ENCODE measurements around the gene CNOT8.

DNA sequence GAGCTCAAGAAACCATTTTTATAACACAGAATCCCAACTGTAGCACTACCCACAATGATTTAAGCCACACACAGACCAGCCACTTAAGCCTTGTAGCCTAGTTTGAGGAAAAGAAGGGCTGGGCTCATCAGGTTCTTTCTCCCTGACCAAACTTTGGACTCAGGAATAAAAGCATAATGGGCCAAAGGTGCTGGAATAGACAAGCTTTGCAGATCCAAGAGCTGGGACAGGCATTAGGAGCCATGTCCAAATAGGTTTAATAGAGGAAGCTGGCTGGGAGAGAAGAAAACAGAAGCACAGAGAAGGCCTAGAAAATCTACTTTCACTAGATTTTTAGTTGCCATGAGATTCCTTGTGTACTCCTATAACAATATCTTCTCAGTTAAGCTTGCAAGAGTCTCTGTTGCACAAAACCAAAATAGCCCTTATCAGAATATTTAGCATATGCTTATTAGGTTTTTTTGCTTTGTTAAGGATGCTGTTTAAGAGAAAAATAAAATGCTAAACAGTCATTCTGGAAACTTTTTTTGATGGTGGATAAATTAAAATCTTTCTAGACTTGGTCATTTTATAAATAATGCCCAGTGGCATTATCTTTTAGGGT is 38.2 kb downstream of the CNOT8 start:
- TF ChIP-seq, protein P1, sequence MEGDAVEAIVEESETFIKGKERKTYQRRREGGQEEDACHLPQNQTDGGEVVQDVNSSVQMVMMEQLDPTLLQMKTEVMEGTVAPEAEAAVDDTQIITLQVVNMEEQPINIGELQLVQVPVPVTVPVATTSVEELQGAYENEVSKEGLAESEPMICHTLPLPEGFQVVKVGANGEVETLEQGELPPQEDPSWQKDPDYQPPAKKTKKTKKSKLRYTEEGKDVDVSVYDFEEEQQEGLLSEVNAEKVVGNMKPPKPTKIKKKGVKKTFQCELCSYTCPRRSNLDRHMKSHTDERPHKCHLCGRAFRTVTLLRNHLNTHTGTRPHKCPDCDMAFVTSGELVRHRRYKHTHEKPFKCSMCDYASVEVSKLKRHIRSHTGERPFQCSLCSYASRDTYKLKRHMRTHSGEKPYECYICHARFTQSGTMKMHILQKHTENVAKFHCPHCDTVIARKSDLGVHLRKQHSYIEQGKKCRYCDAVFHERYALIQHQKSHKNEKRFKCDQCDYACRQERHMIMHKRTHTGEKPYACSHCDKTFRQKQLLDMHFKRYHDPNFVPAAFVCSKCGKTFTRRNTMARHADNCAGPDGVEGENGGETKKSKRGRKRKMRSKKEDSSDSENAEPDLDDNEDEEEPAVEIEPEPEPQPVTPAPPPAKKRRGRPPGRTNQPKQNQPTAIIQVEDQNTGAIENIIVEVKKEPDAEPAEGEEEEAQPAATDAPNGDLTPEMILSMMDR (IDR thresholded peaks at IDR 0.05 in 4 of 5, conservative IDR thresholded peaks at IDR 0.05 in 1 of 5) = no peak
- no peak for TF ChIP-seq POLR2A (IDR thresholded peaks at IDR 0.05)
